A673 (cell line): ENCODE measurements around the gene SEC61G. TPM values are rescaled to one million over a fixed set of nuclear protein-coding genes. Genes with fewer than 3 reads are reported as not detected.

Source experiments
- BruUV-seq: library from RNA; stranded (reverse); fragments of 400-500 nt; replicated peaks from 2 replicates; lab custom pipeline; 2021; lab: Mats Ljungman, UMichigan
- CTCF ChIA-PET: fragments of 300-600 bp; sonication (Branson Sonifier 250); formaldehyde crosslinking; loops from one replicate; lab custom pipeline; 2022; ENCODE audit warnings: antibody characterized with exemption; lab: Charles Lee
- POLR2A ChIA-PET: fragments of 300-600 bp; sonication (Branson Sonifier 250); formaldehyde crosslinking; loops from one replicate; lab custom pipeline; 2022; ENCODE audit warnings: antibody characterized with exemption; ENCODE audit not compliant: low non-redundant PET; lab: Charles Lee
- DNase-seq: peaks from one replicate; pipeline ENCODE4 v3.0.0-alpha.2; 2015; ENCODE audit warnings: low spot score
- H3K27ac ChIP-seq: fragments of 200-600 bp; sonication (generic); 2 replicates; pipeline ENCODE4 v1.5.1; 2016; ENCODE audit warnings: mixed run types, low read depth, mild to moderate bottlenecking, mixed read lengths, antibody characterized with exemption, low read length; ENCODE audit not compliant: poor library complexity, severe bottlenecking
- H3K27me3 ChIP-seq: fragments of 200-600 bp; sonication (generic); replicated peaks from 2 replicates; pipeline ENCODE4 v1.6.1; 2017; ENCODE audit warnings: mixed run types, low read depth, mild to moderate bottlenecking, mixed read lengths, antibody characterized with exemption, low read length; ENCODE audit not compliant: insufficient read depth, poor library complexity
- H3K36me3 ChIP-seq: fragments of 200-600 bp; sonication (generic); 2 replicates; pipeline ENCODE4 v1.6.1; 2016; ENCODE audit warnings: mixed run types, mild to moderate bottlenecking, mixed read lengths, antibody characterized with exemption, low read length; ENCODE audit not compliant: insufficient read depth, poor library complexity, severe bottlenecking
- H3K4me1 ChIP-seq: fragments of 200-600 bp; sonication (generic); 2 replicates; pipeline ENCODE4 v1.6.1; 2017; ENCODE audit warnings: mixed run types, mild to moderate bottlenecking, mixed read lengths, antibody characterized with exemption, low read length; ENCODE audit not compliant: insufficient read depth, poor library complexity, severe bottlenecking
- H3K4me3 ChIP-seq: fragments of 200-600 bp; sonication (generic); 2 replicates; pipeline ENCODE4 v1.5.1; 2016; ENCODE audit warnings: low read depth, mixed run types, mild to moderate bottlenecking, mixed read lengths, low read length; ENCODE audit not compliant: poor library complexity, severe bottlenecking
- H3K9me3 ChIP-seq: fragments of 200-600 bp; sonication (generic); 2 replicates; pipeline ENCODE4 v1.6.1; 2016; ENCODE audit warnings: mixed run types, low read depth, mild to moderate bottlenecking, mixed read lengths, antibody characterized with exemption, low read length; ENCODE audit not compliant: poor library complexity, severe bottlenecking
- EZH2 ChIP-seq: fragments of 200-600 bp; sonication (generic); IDR thresholded peaks from 2 replicates; pipeline ENCODE4 v1.6.1; 2017; ENCODE audit warnings: borderline replicate concordance, low read depth, mild to moderate bottlenecking, mixed read lengths, antibody characterized with exemption, low read length; ENCODE audit not compliant: poor library complexity, severe bottlenecking
- intact Hi-C: fragments of 100-400 bp; cut with micrococcal nuclease; formaldehyde crosslinking; loops from one replicate; pipeline ENCODE4 v1.10.0; 2022; ENCODE audit not compliant: unreplicated experiment
- total RNA-seq: library from RNA; stranded (reverse); gene quantifications from 2 replicates; pipeline ENCODE4 v1.2.3, GENCODE V29; 2021
- TF ChIP-seq, protein P1 (sequence below): fragments of 300-800, 200-600 bp; sonication (generic); conservative IDR thresholded peaks from 2 replicates; pipeline ENCODE4 v1.5.1; 2017; ENCODE audit warnings: low read depth, mild to moderate bottlenecking, antibody characterized with exemption, low read length, moderate library complexity, mixed read lengths

SEC61G gene
- total RNA-seq, 1 experiment from 2014 or later, result 136 TPM

GRCh38 chr7:54743580-54743979 is 15.4 kb downstream of the SEC61G start:
- TF ChIP-seq, protein P1, sequence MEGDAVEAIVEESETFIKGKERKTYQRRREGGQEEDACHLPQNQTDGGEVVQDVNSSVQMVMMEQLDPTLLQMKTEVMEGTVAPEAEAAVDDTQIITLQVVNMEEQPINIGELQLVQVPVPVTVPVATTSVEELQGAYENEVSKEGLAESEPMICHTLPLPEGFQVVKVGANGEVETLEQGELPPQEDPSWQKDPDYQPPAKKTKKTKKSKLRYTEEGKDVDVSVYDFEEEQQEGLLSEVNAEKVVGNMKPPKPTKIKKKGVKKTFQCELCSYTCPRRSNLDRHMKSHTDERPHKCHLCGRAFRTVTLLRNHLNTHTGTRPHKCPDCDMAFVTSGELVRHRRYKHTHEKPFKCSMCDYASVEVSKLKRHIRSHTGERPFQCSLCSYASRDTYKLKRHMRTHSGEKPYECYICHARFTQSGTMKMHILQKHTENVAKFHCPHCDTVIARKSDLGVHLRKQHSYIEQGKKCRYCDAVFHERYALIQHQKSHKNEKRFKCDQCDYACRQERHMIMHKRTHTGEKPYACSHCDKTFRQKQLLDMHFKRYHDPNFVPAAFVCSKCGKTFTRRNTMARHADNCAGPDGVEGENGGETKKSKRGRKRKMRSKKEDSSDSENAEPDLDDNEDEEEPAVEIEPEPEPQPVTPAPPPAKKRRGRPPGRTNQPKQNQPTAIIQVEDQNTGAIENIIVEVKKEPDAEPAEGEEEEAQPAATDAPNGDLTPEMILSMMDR, result no peak
- TF ChIP-seq EZH2, result no peak
- intact Hi-C loops, result no loop called here
- Histone ChIP-seq H3K27me3 (no peaks in the 10 kb centered on the region), H3K36me3 (peaks cover 7% of the 10 kb centered on the region), H3K9me3 (no peaks in the 10 kb centered on the region), H3K27ac (no peak overlapping the region), H3K4me1 (no peaks in the 10 kb centered on the region), H3K4me3 (no peak overlapping the region)
- POLR2A ChIA-PET, result no interaction called here
- CTCF ChIA-PET, result no interaction called here
- BruUV-seq, result no TSS peak
- DNase-seq, result no peak

- no TSS peak for BruUV-seq
- H3K27ac ChIP-seq, result no peak overlapping the region
- intact Hi-C loops, result no loop called here
- H3K27me3 ChIP-seq, result no peaks in the 10 kb centered on the region
- ChIA-PET POLR2A (no interaction called here), CTCF (no interaction called here)
- H3K36me3 ChIP-seq, result no peaks in the 10 kb centered on the region
- no peak for DNase-seq
- TF ChIP-seq EZH2, result no peak
- TF ChIP-seq, protein P1, result no peak
- no peaks in the 10 kb centered on the region for H3K9me3 ChIP-seq
- no peak overlapping the region for H3K4me3 ChIP-seq
- no peaks in the 10 kb centered on the region for H3K4me1 ChIP-seq
Observed at GRCh38 chr7:54738737-54739136, 20.3 kb downstream of the SEC61G start.

DNA sequence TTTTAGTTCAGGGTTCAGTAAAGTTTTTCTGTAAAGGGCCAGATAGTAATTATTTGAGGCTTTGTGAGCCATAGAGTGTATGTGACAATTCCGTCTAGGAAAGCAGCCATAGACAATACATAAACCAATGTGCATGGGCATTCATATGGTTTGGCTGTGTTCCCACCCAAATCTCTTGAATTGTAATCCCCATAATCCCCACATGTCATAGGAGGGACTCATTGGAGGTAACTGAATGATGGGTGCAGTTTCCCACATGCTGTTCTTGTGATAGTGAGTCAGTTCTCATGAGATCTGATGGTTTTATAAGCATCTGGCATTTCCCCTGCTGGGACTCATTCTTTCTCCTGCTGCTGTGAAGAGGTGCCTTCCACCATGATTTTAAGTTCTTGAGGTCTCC is 29.9 kb downstream of the SEC61G start:
- intact Hi-C loops, result no loop called here
- TF ChIP-seq EZH2, result no peak
- TF ChIP-seq, protein P1, result no peak
- Histone ChIP-seq H3K4me3 (no peak overlapping the region), H3K27me3 (no peaks in the 10 kb centered on the region), H3K4me1 (no peaks in the 10 kb centered on the region), H3K36me3 (no peaks in the 10 kb centered on the region), H3K9me3 (peaks cover 3% of the 10 kb centered on the region), H3K27ac (no peak overlapping the region)
- no TSS peak for BruUV-seq
- CTCF ChIA-PET, result no interaction called here
- DNase-seq, result peak; percentile 3
- POLR2A ChIA-PET, result no interaction called here
